Measurements from ENCODE around the gene BICC1. TPM values are rescaled to one million over a fixed set of nuclear protein-coding genes. Genes with fewer than 3 reads are reported as not detected.

The BICC1 gene
- total and polyA plus RNA-seq, 2 of the 13 experiments (the other 11 are each of a cell fraction or from before 2014, with no cell fraction given): 0.18 to 1.5 TPM

DNA sequence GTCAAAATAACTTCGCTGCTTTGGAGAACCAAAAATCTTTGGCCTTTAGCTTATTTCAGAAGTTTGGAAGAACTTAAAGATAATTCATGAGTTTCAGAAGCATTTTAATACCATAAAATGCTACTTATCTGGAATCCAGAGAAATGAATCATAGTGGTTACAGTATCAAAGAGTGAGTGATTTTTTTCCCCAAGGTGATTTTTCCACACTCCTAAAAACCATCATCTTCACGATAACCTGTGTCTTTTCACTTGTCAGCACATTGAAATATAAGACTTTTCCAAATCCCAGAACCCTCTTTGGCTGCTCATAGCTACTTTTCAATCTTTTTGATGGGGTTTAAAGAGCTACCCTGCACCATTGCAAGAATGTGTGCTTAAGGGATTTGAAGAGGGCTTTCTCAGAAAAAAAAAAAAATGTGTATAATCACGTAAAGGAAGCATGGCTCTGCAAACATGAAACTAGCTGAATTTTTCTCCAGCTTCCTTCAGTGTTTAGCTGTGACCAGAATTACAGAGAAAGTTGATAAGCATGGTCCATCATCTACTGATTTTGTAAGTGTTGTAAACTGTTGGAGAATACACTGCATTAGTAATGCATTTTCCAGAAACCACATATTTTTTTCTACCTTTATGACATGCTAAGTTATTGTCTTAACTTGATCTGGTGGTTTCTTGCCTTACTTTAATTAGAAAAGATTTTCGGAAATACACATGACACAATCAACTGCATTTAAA is 134.9 kb downstream of the BICC1 start:
- no peak for FAIRE-seq
- 81% methylated on average over 4 of the region's 4 CpGs for WGBS (ENCODE audit: low lambda C conversion rate)
- POLR2A ChIA-PET: no interaction called here

More for the DNA sequence above, 134.9 kb downstream of the BICC1 start:
- no peaks in the 10 kb centered on the region for H3K36me3 ChIP-seq (replicated peaks in 1 of 2; ENCODE audit: control insufficient read depth in 1 of 2, insufficient read depth in 2 of 2, low read length in 2 of 2)
- H4K20me1 ChIP-seq (ENCODE audit: insufficient read depth, low read length): no peaks in the 10 kb centered on the region
- H3K27ac ChIP-seq (ENCODE audit: extremely low read length, insufficient read depth, low read length): no peak overlapping the region
- H3K4me1 ChIP-seq (ENCODE audit: insufficient read depth, low read length): no peaks in the 10 kb centered on the region
- H3K27me3 ChIP-seq (ENCODE audit: control insufficient read depth in 1 of 2, insufficient read depth in 2 of 2, low read length in 2 of 2): no peaks in the 10 kb centered on the region; a peak in 1 of 5 replicates
- DNase-seq (ENCODE audit: low spot score) (no peak), ATAC-seq (no peak)
- no peak overlapping the region for H3K4me3 ChIP-seq (replicated peaks in 1 of 3; ENCODE audit: insufficient read depth in 1 of 3, low read depth in 2 of 3, low read length in 3 of 3)
- H3K9me3 ChIP-seq (ENCODE audit: low read length): no peaks in the 10 kb centered on the region
- in situ Hi-C loops (cut with HindIII; ENCODE audit: extremely low pct_ligation_motif_present, low pct_unique_long_range_greater_than_20kb) (loop anchor here (10.0 kb wide), 2 partner anchors 133 to 233 kb away; partner anchors contain the start of gene BICC1), intact Hi-C loops (cut with micrococcal nuclease; ENCODE audit: unreplicated experiment) (loop anchor here (10.0 kb wide), 1 partner anchor 343 kb away; no protein-coding TSS in a partner anchor)
- no peak for TF ChIP-seq ZNF510 (CRISPR knock-in tag; IDR thresholded peaks at IDR 0.05; ENCODE audit: low read depth)
- no peak for TF ChIP-seq CENPT (CRISPR knock-in tag; IDR thresholded peaks at IDR 0.05; ENCODE audit: low read depth)
- TF ChIP-seq SIX4 (CRISPR knock-in tag; IDR thresholded peaks at IDR 0.05): no peak
- no peak for TF ChIP-seq ZNF674 (CRISPR knock-in tag; IDR thresholded peaks at IDR 0.05; ENCODE audit: low read depth)
- no peak for TF ChIP-seq NCOR1 (IDR thresholded peaks at IDR 0.05; ENCODE audit: borderline replicate concordance, low read length)
- no peak for TF ChIP-seq ZNF839 (CRISPR knock-in tag; IDR thresholded peaks at IDR 0.05; ENCODE audit: borderline replicate concordance)
- TF ChIP-seq U2AF1 (optimal IDR thresholded peaks at IDR 0.05; ENCODE audit: low read depth, low read length): no peak
- TF ChIP-seq FOXM1 (CRISPR knock-in tag; IDR thresholded peaks at IDR 0.05): no peak
- no peak for TF ChIP-seq FIP1L1 (IDR thresholded peaks at IDR 0.05; ENCODE audit: borderline replicate concordance, insufficient read depth, low read depth, low read length)
- TF ChIP-seq NFIB (CRISPR knock-in tag; IDR thresholded peaks at IDR 0.05; ENCODE audit: borderline replicate concordance): no peak
- TF ChIP-seq, protein P1, sequence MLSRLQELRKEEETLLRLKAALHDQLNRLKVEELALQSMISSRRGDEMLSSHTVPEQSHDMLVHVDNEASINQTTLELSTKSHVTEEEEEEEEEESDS (CRISPR knock-in tag; IDR thresholded peaks at IDR 0.05; ENCODE audit: borderline replicate concordance): no peak
- TF ChIP-seq, protein P2, sequence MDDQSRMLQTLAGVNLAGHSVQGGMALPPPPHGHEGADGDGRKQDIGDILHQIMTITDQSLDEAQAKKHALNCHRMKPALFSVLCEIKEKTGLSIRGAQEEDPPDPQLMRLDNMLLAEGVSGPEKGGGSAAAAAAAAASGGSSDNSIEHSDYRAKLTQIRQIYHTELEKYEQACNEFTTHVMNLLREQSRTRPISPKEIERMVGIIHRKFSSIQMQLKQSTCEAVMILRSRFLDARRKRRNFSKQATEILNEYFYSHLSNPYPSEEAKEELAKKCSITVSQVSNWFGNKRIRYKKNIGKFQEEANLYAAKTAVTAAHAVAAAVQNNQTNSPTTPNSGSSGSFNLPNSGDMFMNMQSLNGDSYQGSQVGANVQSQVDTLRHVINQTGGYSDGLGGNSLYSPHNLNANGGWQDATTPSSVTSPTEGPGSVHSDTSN (CRISPR knock-in tag; IDR thresholded peaks at IDR 0.05; ENCODE audit: borderline replicate concordance): no peak
- TF ChIP-seq KMT2A (CRISPR knock-in tag; IDR thresholded peaks at IDR 0.05): no peak
- TF ChIP-seq HNRNPL (IDR thresholded peaks at IDR 0.05; ENCODE audit: low read depth, low read length): no peak
- no peak for TF ChIP-seq TAF15 (IDR thresholded peaks at IDR 0.05; ENCODE audit: low read depth, low read length, poor library complexity, severe bottlenecking)
- TF ChIP-seq ARHGAP35 (CRISPR knock-in tag; IDR thresholded peaks at IDR 0.05; ENCODE audit: borderline replicate concordance): no peak
- no peak for TF ChIP-seq SPEN (CRISPR knock-in tag; IDR thresholded peaks at IDR 0.05; ENCODE audit: low read depth)
- TF ChIP-seq ZNF570 (CRISPR knock-in tag; IDR thresholded peaks at IDR 0.05; ENCODE audit: borderline replicate concordance): no peak
- TF ChIP-seq, protein P3, sequence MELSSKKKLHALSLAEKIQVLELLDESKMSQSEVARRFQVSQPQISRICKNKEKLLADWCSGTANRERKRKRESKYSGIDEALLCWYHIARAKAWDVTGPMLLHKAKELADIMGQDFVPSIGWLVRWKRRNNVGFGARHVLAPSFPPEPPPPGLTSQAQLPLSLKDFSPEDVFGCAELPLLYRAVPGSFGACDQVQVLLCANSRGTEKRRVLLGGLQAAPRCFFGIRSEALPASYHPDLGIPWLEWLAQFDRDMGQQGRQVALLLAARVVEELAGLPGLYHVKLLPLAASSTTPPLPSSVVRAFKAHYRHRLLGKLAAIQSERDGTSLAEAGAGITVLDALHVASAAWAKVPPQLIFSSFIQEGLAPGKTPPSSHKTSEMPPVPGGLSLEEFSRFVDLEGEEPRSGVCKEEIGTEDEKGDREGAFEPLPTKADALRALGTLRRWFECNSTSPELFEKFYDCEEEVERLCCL (CRISPR knock-in tag; IDR thresholded peaks at IDR 0.05; ENCODE audit: borderline replicate concordance): no peak
- TF ChIP-seq GABPA (IDR thresholded peaks at IDR 0.05; ENCODE audit: low read depth, low read length): no peak
- no peak for TF ChIP-seq GABPA (CRISPR knock-in tag; IDR thresholded peaks at IDR 0.05; ENCODE audit: low read depth)
- H3K4me2 ChIP-seq (ENCODE audit: low read depth, low read length): no peak overlapping the region
- BruUV-seq (replicated peaks): no TSS peak
- no peak overlapping the region for H2AFZ ChIP-seq (ENCODE audit: low read length)
- CTCF ChIA-PET (ENCODE audit: low intra/inter-chr PET ratio, low total read pairs): no interaction called here
- H3K79me2 ChIP-seq (ENCODE audit: insufficient read depth, low read length): no peaks in the 10 kb centered on the region
- H3K9ac ChIP-seq (ENCODE audit: insufficient read depth, low read depth, low read length): no peak overlapping the region
